Smooth muscle cell (in vitro differentiated cells): Measurements from ENCODE around the gene CALB2. TPM values are rescaled to one million over a fixed set of nuclear protein-coding genes. Genes with fewer than 3 reads are reported as not detected.

Source experiments
- DNase-seq: peaks from one replicate; lab custom pipeline; 2025; ENCODE audit not compliant: unreplicated experiment; lab: John Stamatoyannopoulos, UW
- H2AFZ ChIP-seq: fragments of 200-600 bp; sonication (generic); 2 replicates; pipeline ENCODE4 v1.6.0; 2016; ENCODE audit warnings: antibody characterized with exemption, low read depth, mild to moderate bottlenecking
- H3F3A ChIP-seq: fragments of 200-600 bp; sonication (generic); 2 replicates; pipeline ENCODE4 v1.6.0; 2017; ENCODE audit warnings: antibody characterized with exemption, low read depth
- H3K27ac ChIP-seq: fragments of 200-600 bp; sonication (generic); 2 replicates; pipeline ENCODE4 v1.5.1; 2016; ENCODE audit warnings: low read depth, mild to moderate bottlenecking
- H3K27me3 ChIP-seq: fragments of 200-600 bp; sonication (generic); 2 replicates; pipeline ENCODE4 v1.6.1; 2016; ENCODE audit warnings: low read depth, mild to moderate bottlenecking
- H3K36me3 ChIP-seq: fragments of 200-600 bp; sonication (generic); 2 replicates; pipeline ENCODE4 v1.5.1; 2016; ENCODE audit warnings: low read depth
- H3K4me1 ChIP-seq: fragments of 200-600 bp; sonication (generic); 2 replicates; pipeline ENCODE4 v1.5.1; 2016; ENCODE audit warnings: low read depth
- H3K4me2 ChIP-seq: fragments of 200-600 bp; sonication (generic); 2 replicates; pipeline ENCODE4 v1.6.0; 2016; ENCODE audit warnings: mild to moderate bottlenecking
- H3K4me3 ChIP-seq: fragments of 200-600 bp; sonication (generic); 2 replicates; pipeline ENCODE4 v1.5.1; 2016; ENCODE audit warnings: mild to moderate bottlenecking
- H3K79me2 ChIP-seq: fragments of 200-600 bp; sonication (generic); 2 replicates; pipeline ENCODE4 v1.6.0; 2016; ENCODE audit warnings: low read depth, mild to moderate bottlenecking
- H3K9ac ChIP-seq: fragments of 200-600 bp; sonication (generic); 2 replicates; pipeline ENCODE4 v1.6.0; 2016; ENCODE audit warnings: low read depth
- H3K9me3 ChIP-seq: fragments of 200-600 bp; sonication (generic); replicated peaks from 2 replicates; pipeline ENCODE4 v1.5.1; 2016; ENCODE audit warnings: low read depth
- H4K20me1 ChIP-seq: fragments of 200-600 bp; sonication (generic); 2 replicates; pipeline ENCODE4 v1.6.0; 2016; ENCODE audit warnings: low read depth
- CTCF ChIP-seq: fragments of 200-600 bp; sonication (generic); IDR thresholded peaks from 2 replicates; pipeline ENCODE4 v1.5.1; 2017; ENCODE audit warnings: borderline replicate concordance, mild to moderate bottlenecking, antibody characterized with exemption; ENCODE audit not compliant: insufficient read depth, poor library complexity, severe bottlenecking
- WGBS: methylation state at CpG from one replicate; pipeline ENCODE4 v1.1.7; 2016; ENCODE audit warnings: low lambda C conversion rate; 5-methylcytosine and 5-hydroxymethylcytosine counted together
- polyA plus RNA-seq: library from polyadenylated mRNA; unstranded; fragments of >200 nt; fragmentation: Nextera tagmentation; extraction: Ambion mirVana; gene quantifications from 2 replicates; pipeline ENCODE4 v1.2.1, GENCODE V29; 2016
- total RNA-seq: library from RNA; depleted of rRNA; stranded (reverse); fragments of >200 nt; gene quantifications from 2 replicates; pipeline ENCODE4 v1.2.3, GENCODE V29; 2014

The CALB2 gene
- total and polyA plus RNA-seq, 2 experiments from 2014 or later = 23.6 to 60.7 TPM

GRCh38 chr16:71406316-71406715 lies 47.8 kb downstream of the CALB2 start:
- WGBS = 91% methylated on average over 5 of the region's 5 CpGs
- Histone ChIP-seq H3K27me3 (no peaks in the 10 kb centered on the region), H4K20me1 (no peaks in the 10 kb centered on the region), H3K79me2 (no peaks in the 10 kb centered on the region), H3K4me2 (no peak overlapping the region), H3F3A (no peaks in the 10 kb centered on the region), H3K36me3 (no peaks in the 10 kb centered on the region), H3K4me1 (no peaks in the 10 kb centered on the region), H3K4me3 (no peak overlapping the region), H3K9me3 (no peaks in the 10 kb centered on the region), H3K9ac (no peak overlapping the region), H3K27ac (no peak overlapping the region), H2AFZ (no peak overlapping the region)
- no peak for TF ChIP-seq CTCF
- DNase-seq = no peak

GRCh38 chr16:71406724-71407123 lies 48.2 kb downstream of the CALB2 start:
- H3K27me3 ChIP-seq = no peaks in the 10 kb centered on the region
- no peaks in the 10 kb centered on the region for H3K9me3 ChIP-seq

GRCh38 chr16:71407731-71408130 lies 49.2 kb downstream of the CALB2 start:
- 94% methylated on average over 1 of the region's 1 CpG for WGBS
- Histone ChIP-seq H3K79me2 (no peaks in the 10 kb centered on the region), H3K9me3 (no peaks in the 10 kb centered on the region), H3K4me1 (no peaks in the 10 kb centered on the region), H3K4me3 (no peak overlapping the region), H3K27me3 (no peaks in the 10 kb centered on the region), H2AFZ (no peak overlapping the region), H3K27ac (no peak overlapping the region), H3F3A (no peaks in the 10 kb centered on the region), H3K4me2 (no peak overlapping the region), H4K20me1 (no peaks in the 10 kb centered on the region), H3K36me3 (no peaks in the 10 kb centered on the region), H3K9ac (no peak overlapping the region)
- DNase-seq = no peak
- TF ChIP-seq CTCF = no peak

More at GRCh38 chr16:71406724-71407123, 48.2 kb downstream of the CALB2 start:
- no peak for TF ChIP-seq CTCF
- Histone ChIP-seq H3K27ac (no peak overlapping the region), H3K4me2 (no peak overlapping the region), H3F3A (no peaks in the 10 kb centered on the region), H3K79me2 (no peaks in the 10 kb centered on the region), H2AFZ (no peak overlapping the region), H3K4me1 (no peaks in the 10 kb centered on the region), H3K9ac (no peak overlapping the region), H3K36me3 (no peaks in the 10 kb centered on the region), H4K20me1 (no peaks in the 10 kb centered on the region), H3K4me3 (no peak overlapping the region)
- 81% methylated on average over 8 of the region's 8 CpGs for WGBS
- no peak for DNase-seq

GRCh38 chr16:71408536-71408935 lies 50.0 kb downstream of the CALB2 start:
- WGBS = 82% methylated on average over 3 of the region's 3 CpGs
- Histone ChIP-seq H3K27me3 (no peaks in the 10 kb centered on the region), H3K27ac (no peak overlapping the region), H2AFZ (no peak overlapping the region), H3K79me2 (no peaks in the 10 kb centered on the region), H3F3A (no peaks in the 10 kb centered on the region), H3K4me2 (no peak overlapping the region), H3K4me1 (no peaks in the 10 kb centered on the region), H4K20me1 (no peaks in the 10 kb centered on the region), H3K9ac (no peak overlapping the region), H3K9me3 (no peaks in the 10 kb centered on the region), H3K36me3 (no peaks in the 10 kb centered on the region), H3K4me3 (no peak overlapping the region)
- no peak for TF ChIP-seq CTCF
- no peak for DNase-seq
